HG03064 (cell line): ENCODE results near the gene SPATA16.
"Not testable (repeated sequence)": the region's sequence is repeated elsewhere in the genome, so short reads cannot be mapped to it uniquely, and the experiment has no call there.

Experiments
- ATAC-seq: cut with Tn5 transposase; IDR thresholded peaks from one replicate; pipeline ENCODE4 v1.9.1; 2021; ENCODE audit warnings: low read depth; ENCODE audit not compliant: unreplicated experiment

Gene SPATA16

GRCh38 chr3:173140986-173141385 lies at the start of gene SPATA16:
Gene SPATA16 (minus strand): TSS chr3:173141235. CDS start chr3:173117731, 23,504 bp downstream.
- ATAC-seq: no peak

- ATAC-seq: not testable (repeated sequence)
Measured at GRCh38 chr3:173183022-173183421, 42.0 kb upstream of the SPATA16 start.

DNA sequence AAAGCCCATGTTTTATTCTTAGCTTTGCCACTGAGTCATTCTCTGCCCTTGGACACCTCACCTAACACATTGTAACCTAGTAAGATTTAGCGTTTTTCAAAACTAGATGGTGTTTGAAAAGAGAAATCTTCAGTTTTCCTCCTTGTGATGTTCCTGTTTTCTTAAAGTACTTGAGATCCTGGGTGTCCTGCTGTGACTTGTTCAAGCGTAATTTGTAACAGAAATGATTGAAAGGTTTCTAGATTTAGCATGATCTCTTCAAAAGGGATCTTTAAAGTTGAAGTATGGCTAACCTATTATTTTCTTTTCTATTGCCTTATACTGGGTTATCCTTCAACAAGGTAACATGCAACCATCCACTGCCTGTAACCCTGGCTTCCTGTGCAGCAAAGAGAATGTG lies 32.6 kb upstream of the SPATA16 start:
- ATAC-seq: no peak

GRCh38 chr3:173159139-173159538 lies 18.1 kb upstream of the SPATA16 start:
- ATAC-seq: not testable (repeated sequence)

DNA sequence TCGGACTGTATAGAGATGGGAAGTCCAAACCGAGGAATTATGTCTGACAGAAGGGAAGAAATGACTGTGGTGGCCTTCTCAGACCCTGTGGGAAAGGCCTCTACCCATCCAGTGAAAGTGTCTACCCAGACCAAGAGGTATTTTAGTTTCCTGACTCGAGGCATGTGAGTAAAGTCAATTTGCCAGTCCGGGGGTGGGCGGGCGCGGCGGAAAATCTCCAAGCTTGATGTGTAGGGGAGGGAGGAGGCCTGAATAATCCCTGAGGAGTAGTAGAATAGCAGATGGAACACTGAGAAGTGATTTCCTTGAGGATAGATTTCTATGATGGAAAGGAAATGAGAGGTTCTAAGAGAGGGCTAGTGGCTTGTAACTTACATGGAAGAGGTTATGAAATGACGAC lies 15.5 kb upstream of the SPATA16 start:
- not testable (repeated sequence) for ATAC-seq

- no peak for ATAC-seq
Measured at GRCh38 chr3:173153631-173154030, 12.6 kb upstream of the SPATA16 start.

DNA sequence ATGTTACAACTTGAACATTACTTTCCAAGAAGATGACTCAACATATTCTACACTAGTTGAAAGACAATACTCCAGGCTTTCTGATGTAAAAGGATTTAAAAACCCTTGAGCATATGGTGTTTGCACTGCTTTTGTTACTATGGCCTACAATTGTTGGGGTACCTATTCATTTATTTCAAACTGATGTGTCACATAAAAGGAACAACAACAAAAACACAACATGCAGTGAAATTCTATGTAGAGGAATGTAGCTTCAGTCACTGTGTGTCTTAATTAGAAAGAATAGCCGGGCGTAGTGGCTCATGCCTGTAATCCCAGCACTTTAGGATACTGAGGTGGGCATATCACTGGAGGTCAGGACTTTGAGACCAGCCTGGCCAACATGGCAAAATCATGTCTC lies 1.6 kb downstream of the SPATA16 start:
- ATAC-seq: no peak

GRCh38 chr3:173138026-173138425 lies 3.0 kb downstream of the SPATA16 start:
- no peak for ATAC-seq

- ATAC-seq: no peak
Measured at GRCh38 chr3:173135059-173135458, 6.0 kb downstream of the SPATA16 start.

- ATAC-seq: no peak
Measured at GRCh38 chr3:173128633-173129032, 12.4 kb downstream of the SPATA16 start.

DNA sequence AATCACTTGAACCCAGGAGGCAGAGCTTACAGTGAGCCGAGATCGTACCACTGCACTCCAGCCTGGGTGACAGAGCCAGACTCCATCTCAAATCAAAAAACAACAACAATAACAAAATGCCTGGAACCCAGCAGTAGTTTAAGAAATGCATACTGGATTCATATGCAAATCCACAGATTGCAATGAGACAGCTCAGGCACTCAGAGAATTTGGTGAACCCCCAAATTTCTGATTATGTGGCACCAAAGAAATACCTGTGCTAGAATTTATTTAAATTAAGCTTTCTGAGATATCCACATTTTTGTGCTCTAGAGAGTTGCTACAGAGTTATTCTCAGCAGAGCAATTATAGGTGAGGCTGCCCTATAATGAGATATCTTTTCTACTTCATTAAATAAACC lies 29.7 kb downstream of the SPATA16 start:
- no peak for ATAC-seq

GRCh38 chr3:173109143-173109542 lies 31.9 kb downstream of the SPATA16 start:
- no peak for ATAC-seq

GRCh38 chr3:173103469-173103868 lies 37.6 kb downstream of the SPATA16 start:
- no peak for ATAC-seq

- ATAC-seq: no peak
Measured at GRCh38 chr3:173098959-173099358, 42.1 kb downstream of the SPATA16 start.

- ATAC-seq: no peak
Measured at GRCh38 chr3:173096994-173097785, 43.8 kb downstream of the SPATA16 start.

DNA sequence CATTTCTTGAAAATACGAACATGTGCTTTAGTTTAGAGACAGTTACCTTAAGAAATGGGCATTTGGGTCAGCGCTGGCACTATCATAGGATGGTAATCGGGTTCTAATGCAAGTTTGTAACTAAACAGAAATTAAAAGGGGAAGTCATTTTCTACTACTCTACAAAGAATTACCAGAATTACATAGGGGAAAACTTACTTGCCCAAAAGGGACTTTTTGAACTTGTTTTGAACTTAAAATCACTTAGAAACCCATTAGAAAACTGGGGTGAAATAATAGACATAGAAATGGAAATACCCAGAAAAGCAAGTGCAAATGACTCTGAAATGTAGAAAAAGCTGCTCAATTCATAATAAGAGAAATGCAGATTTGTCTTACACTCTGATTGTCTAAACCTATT lies 44.9 kb downstream of the SPATA16 start:
- no peak for ATAC-seq

- ATAC-seq: no peak
Measured at GRCh38 chr3:173092038-173092437, 49.0 kb downstream of the SPATA16 start.

DNA sequence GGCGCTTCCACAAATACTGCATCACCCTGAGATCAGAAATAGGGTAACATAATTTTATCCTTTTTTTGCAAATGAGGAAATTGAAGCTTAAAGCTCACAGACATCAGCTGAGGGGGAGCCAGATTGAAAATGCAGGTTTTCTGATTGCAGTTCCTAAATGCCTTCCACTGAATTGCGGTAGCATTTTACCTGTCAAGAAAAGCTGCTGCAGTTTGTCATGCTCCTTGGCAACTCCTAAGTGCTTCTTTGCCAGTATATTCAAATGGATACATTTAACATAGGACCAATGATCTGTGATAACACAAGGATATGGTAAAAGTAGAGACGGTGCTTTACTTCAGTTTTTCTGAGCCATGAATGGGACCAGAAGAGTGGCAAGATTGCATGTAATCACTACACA lies 50.5 kb downstream of the SPATA16 start:
- ATAC-seq: no peak

DNA sequence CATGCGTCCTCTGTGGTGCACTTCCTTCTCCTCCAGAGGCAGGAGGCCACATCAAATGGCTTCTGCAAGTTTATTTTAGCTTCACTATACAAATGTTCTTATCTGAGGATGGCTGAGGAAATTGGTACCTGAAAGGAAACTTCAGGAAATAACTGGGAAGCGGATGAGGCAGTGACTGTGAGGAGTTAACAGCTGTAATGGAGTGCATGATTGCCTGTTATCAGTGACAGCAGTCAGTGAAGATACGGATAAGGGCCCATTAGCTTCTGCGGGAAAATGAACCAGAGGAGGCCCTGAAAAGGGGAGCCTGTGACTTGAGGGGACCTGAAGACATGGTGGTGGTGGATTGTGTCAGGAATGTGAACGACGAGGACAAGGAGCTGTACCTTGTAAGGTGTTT lies 51.8 kb downstream of the SPATA16 start:
- no peak for ATAC-seq

GRCh38 chr3:173078525-173078924 lies 62.5 kb downstream of the SPATA16 start:
- ATAC-seq: no peak

DNA sequence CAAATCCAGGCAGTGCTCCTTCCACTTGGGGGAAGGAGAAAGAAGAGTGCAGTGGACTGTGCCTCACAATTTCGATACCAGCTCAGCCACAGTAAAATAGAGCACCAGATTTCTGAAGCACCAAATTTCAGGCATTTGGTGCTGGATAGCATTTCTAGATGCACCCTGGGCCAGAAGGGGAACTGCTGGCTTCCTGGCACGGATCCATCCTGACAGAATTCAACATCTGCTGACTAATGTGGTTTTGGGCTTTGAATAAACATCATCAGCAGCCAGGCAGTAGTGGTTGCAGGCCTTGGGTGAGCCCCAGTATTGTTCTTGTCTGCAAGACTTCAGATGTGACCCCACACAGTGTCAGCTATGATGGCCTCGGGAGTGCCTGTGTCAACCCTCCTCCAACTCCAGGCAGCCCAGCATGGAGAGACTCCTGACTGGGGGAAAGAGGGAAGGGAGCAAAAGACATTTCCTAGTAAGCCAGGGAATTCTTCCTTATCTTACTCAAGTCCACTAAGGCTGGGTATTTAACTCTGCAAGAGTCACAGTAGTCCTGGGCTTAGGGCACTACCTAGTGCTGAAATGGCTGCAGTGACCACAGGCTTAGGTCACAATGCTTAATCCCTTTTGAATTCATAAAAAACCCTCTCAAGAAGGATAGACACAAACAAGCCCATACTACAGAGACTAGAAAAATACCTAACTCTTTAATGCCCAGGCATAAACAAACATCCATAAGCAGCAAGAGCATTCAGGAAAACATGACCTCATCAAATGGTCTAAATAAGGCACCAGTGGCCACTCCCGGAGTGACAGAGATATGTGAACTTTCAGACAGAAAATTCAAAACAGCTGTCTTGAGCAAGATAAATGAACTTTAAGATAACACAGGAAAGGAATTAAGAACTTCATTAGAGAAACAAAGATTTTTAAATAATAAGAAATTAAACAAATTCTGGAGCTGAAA lies 74.7 kb downstream of the SPATA16 start:
- no peak for ATAC-seq
